Vagina (tissue), 2 donors: ENCODE data around the gene STK32B. TPM values are rescaled to one million over a fixed set of nuclear protein-coding genes. Genes with fewer than 3 reads are reported as not detected.

ENCODE experiments used
- DNase-seq, 2 donors: peaks; one replicate each; pipeline ENCODE4 v3.0.0-alpha.2; 2017; ENCODE audit errors: extremely low spot score in 2 of 2
- H3K27ac ChIP-seq: fragments of 200-600 bp; sonication (generic); one replicate; pipeline ENCODE4 v1.5.1; 2019
- H3K27me3 ChIP-seq: fragments of 200-600 bp; sonication (generic); one replicate; pipeline ENCODE4 v1.5.1; 2019
- H3K36me3 ChIP-seq, 2 donors: fragments of 200-600 bp; sonication (generic); one replicate each; pipeline ENCODE4 v1.5.1; 2017 to 2019
- H3K4me1 ChIP-seq: fragments of 200-600 bp; sonication (generic); one replicate; pipeline ENCODE4 v1.5.1; 2019
- H3K4me3 ChIP-seq, 2 donors: fragments of 200-600 bp; sonication (generic); 1 replicate in 1 of 2; 2 replicates in 1 of 2; pipeline ENCODE4 v1.5.1; 2016 to 2019
- H3K9me3 ChIP-seq: fragments of 200-600 bp; sonication (generic); one replicate; pipeline ENCODE4 v1.5.1; 2019
- CTCF ChIP-seq, 3 experiments: fragments of 450-650 bp in 2 of 3; fragments of 200-600 bp in 1 of 3; sonication (generic) in 1 of 3; IDR thresholded peaks; one replicate each; pipeline ENCODE4 v1.5.1; 2017 to 2019; ENCODE audit warnings: antibody characterized with exemption in 3 of 3, mild to moderate bottlenecking in 2 of 3, moderate library complexity in 2 of 3
- POLR2A ChIP-seq, 2 donors: fragments of 450-650 bp; IDR thresholded peaks; one replicate each; pipeline ENCODE4 v1.6.1; 2017; ENCODE audit warnings: antibody characterized with exemption in 2 of 2, mild to moderate bottlenecking in 2 of 2, moderate library complexity in 2 of 2
- POLR2AphosphoS5 ChIP-seq, 2 donors: sonication (generic); formaldehyde crosslinking; IDR thresholded peaks; one replicate each; pipeline ENCODE4 v1.9.0; 2017; ENCODE audit warnings: antibody characterized with exemption in 2 of 2, mild to moderate bottlenecking in 2 of 2, low read depth in 1 of 2; ENCODE audit not compliant: insufficient read depth in 1 of 2
- intact Hi-C: fragments of 100-400 bp; cut with DNase I; formaldehyde crosslinking; loops from one replicate; pipeline ENCODE4 v1.15.1; 2023
- total RNA-seq: library from RNA; depleted of rRNA; stranded (reverse); fragments of >200 nt; gene quantifications from one replicate; pipeline ENCODE4 v1.2.3, GENCODE V29; 2016

The STK32B gene
- total RNA-seq, 1 donor from 2014 or later: 6.4 TPM

GRCh38 chr4:5469151-5469775 is 418.0 kb downstream of the STK32B start:
- intact Hi-C loops: no loop called here
- no peak for DNase-seq
- no peaks in the 10 kb centered on the region for H3K36me3 ChIP-seq

DNA sequence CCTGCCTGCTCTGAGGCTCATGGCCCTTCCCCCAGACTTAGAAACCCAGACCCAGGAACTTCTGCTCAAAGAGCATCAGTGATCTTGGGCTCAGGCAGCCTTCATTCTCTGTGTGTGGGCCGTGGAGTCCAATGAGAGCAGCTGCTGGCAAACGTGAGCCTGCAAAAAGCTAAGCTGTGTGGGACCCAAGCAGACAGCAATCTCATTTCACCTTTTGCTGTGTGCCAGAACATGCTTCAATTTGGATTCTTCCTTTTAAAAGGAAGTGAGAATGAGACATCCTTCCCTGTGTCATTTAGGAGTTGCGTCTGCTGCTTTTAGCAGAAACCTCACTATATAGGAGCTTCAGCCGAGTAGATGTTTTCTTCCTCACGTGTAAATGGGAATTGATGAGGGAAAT is 418.6 kb downstream of the STK32B start:
- DNase-seq: no peak

More at GRCh38 chr4:5469151-5469775, 418.0 kb downstream of the STK32B start:
- Histone ChIP-seq H3K4me1 (no peaks in the 10 kb centered on the region), H3K27ac (no peak overlapping the region), H3K4me3 (no peak overlapping the region), H3K27me3 (no peaks in the 10 kb centered on the region), H3K9me3 (no peaks in the 10 kb centered on the region)
- no peak for TF ChIP-seq CTCF (IDR thresholded peaks at IDR 0.05)
- TF ChIP-seq POLR2AphosphoS5 (IDR thresholded peaks at IDR 0.05; ENCODE audit: insufficient read depth in 1 of 2, low read depth in 1 of 2): no peak
- TF ChIP-seq POLR2A (IDR thresholded peaks at IDR 0.05): no peak

GRCh38 chr4:5470318-5471198 is 419.3 kb downstream of the STK32B start:
- DNase-seq: no peak
- TF ChIP-seq POLR2AphosphoS5 (IDR thresholded peaks at IDR 0.05; ENCODE audit: insufficient read depth in 1 of 2, low read depth in 1 of 2) (no peak), CTCF (IDR thresholded peaks at IDR 0.05) (no peak), POLR2A (IDR thresholded peaks at IDR 0.05) (no peak)
- Histone ChIP-seq H3K4me1 (no peaks in the 10 kb centered on the region), H3K27me3 (no peaks in the 10 kb centered on the region), H3K4me3 (no peak overlapping the region), H3K36me3 (no peaks in the 10 kb centered on the region), H3K9me3 (no peaks in the 10 kb centered on the region), H3K27ac (no peak overlapping the region)
- intact Hi-C loops: no loop called here

More for the DNA sequence above, 418.6 kb downstream of the STK32B start:
- H3K4me3 ChIP-seq: no peak overlapping the region
- no peak for TF ChIP-seq CTCF (IDR thresholded peaks at IDR 0.05)
- TF ChIP-seq POLR2A (IDR thresholded peaks at IDR 0.05): no peak
- TF ChIP-seq POLR2AphosphoS5 (IDR thresholded peaks at IDR 0.05; ENCODE audit: insufficient read depth in 1 of 2, low read depth in 1 of 2): no peak
- H3K27me3 ChIP-seq: no peaks in the 10 kb centered on the region
- no peak overlapping the region for H3K27ac ChIP-seq
- intact Hi-C loops: no loop called here
- no peaks in the 10 kb centered on the region for H3K36me3 ChIP-seq
- no peaks in the 10 kb centered on the region for H3K4me1 ChIP-seq
- H3K9me3 ChIP-seq: no peaks in the 10 kb centered on the region

DNA sequence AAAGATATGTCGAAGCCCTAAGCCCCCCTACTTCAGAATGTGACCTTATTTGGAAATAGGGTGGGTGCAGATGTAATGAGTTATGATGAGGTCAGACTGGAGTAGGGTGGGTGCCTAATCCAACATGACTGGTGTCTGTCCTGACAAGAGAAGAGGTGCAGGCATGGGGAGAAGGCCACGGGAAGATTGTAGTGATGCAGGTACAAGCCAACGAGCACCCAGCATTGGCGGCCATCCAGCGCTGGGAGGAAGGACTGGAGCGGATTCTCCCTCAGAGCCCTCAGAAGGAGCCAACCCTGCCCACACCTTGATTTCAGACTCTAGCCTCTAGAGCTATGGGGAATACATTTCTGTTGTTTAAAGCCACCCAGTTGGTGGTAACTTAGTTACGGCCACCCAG is 419.9 kb downstream of the STK32B start:
- Histone ChIP-seq H3K27me3 (no peaks in the 10 kb centered on the region), H3K4me3 (no peak overlapping the region), H3K27ac (no peak overlapping the region), H3K36me3 (no peaks in the 10 kb centered on the region), H3K4me1 (no peaks in the 10 kb centered on the region), H3K9me3 (no peaks in the 10 kb centered on the region)
- intact Hi-C loops: no loop called here
- TF ChIP-seq CTCF (IDR thresholded peaks at IDR 0.05) (no peak), POLR2A (IDR thresholded peaks at IDR 0.05) (no peak), POLR2AphosphoS5 (IDR thresholded peaks at IDR 0.05; ENCODE audit: insufficient read depth in 1 of 2, low read depth in 1 of 2) (no peak)
- no peak for DNase-seq

DNA sequence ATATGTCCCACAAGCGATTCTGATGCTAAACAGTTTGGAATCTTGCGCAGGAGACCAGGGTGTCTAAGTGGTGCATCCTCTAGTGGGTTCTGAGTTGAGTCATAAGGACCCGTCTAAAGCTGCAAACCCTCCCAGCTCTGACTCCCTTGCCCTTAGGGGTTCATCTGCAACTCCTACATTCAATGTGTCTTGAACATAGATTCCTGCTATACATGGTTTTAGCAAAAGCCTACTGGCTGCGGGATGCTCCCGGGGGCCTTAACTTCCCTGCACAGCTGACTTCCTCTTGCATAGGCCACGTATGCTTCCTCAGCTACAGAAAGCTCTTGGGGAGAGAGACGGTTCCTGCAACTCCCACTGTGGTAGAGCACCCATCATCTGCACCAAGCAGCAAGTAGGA is 420.4 kb downstream of the STK32B start:
- Histone ChIP-seq H3K4me1 (no peaks in the 10 kb centered on the region), H3K36me3 (no peaks in the 10 kb centered on the region), H3K27ac (no peak overlapping the region), H3K4me3 (no peak overlapping the region), H3K27me3 (no peaks in the 10 kb centered on the region), H3K9me3 (no peaks in the 10 kb centered on the region)
- DNase-seq: no peak
- intact Hi-C loops: no loop called here
- TF ChIP-seq POLR2AphosphoS5 (IDR thresholded peaks at IDR 0.05; ENCODE audit: insufficient read depth in 1 of 2, low read depth in 1 of 2) (no peak), CTCF (IDR thresholded peaks at IDR 0.05) (no peak), POLR2A (IDR thresholded peaks at IDR 0.05) (no peak)
